HEK293 (cell line): Measurements from ENCODE around the gene COBL.

Experiments
- CTCF ChIA-PET: fragments of 350-600 bp; formaldehyde crosslinking; extraction: SDS; loops from one replicate; lab custom pipeline; 2021; ENCODE audit warnings: antibody characterized with exemption; lab: Yijun Ruan, JAX
- POLR2A ChIA-PET: fragments of 300-600 bp; formaldehyde crosslinking; extraction: SDS; loops from one replicate; lab custom pipeline; 2020; ENCODE audit warnings: antibody characterized with exemption, inconsistent platforms; lab: Yijun Ruan, JAX
- H3K27ac ChIP-seq: fragments of 200-500 bp; sonication (Bioruptor generic); 2 replicates; pipeline ENCODE4 v1.5.1; 2014; ENCODE audit warnings: low read depth, low read length, control low read depth, inconsistent platforms; ENCODE audit errors: extremely low read depth
- H3K36me3 ChIP-seq, 2 experiments: fragments of 200-500 bp in 1 of 2; sonication (Bioruptor generic) in 1 of 2; 1 replicate in 1 of 2; 2 replicates in 1 of 2; pipeline ENCODE4 v1.5.1; 2014 to 2017; ENCODE audit warnings: inconsistent platforms in 2 of 2, low read length in 2 of 2; ENCODE audit not compliant: control insufficient read depth in 2 of 2, insufficient read depth in 1 of 2
- H3K4me1 ChIP-seq: fragments of 200-500 bp; sonication (Bioruptor generic); 2 replicates; pipeline ENCODE4 v1.5.1; 2014; ENCODE audit warnings: mild to moderate bottlenecking, low read length, inconsistent platforms; ENCODE audit not compliant: control insufficient read depth, insufficient read depth
- H3K4me3 ChIP-seq: 2 replicates; pipeline ENCODE4 v1.5.1; 2011; ENCODE audit warnings: low read depth, mild to moderate bottlenecking, control low read depth, low read length, moderate library complexity
- H3K9me3 ChIP-seq: fragments of 200-500 bp; sonication (Bioruptor generic); 2 replicates; pipeline ENCODE4 v1.5.1; 2014; ENCODE audit warnings: low read depth, low read length, inconsistent platforms; ENCODE audit not compliant: control insufficient read depth, insufficient read depth
- HOXD13 ChIP-seq: sonication (generic); formaldehyde crosslinking; IDR thresholded peaks from 2 replicates; pipeline ENCODE4 v1.8.0; 2022; ENCODE audit warnings: missing genetic modification reagents, borderline replicate concordance
- KLF1 ChIP-seq: fragments of 450-650 bp; formaldehyde crosslinking; IDR thresholded peaks from 2 replicates; pipeline ENCODE4 v1.5.1; 2016; ENCODE audit warnings: missing biosample characterization, missing genetic modification characterization
- KLF8 ChIP-seq: fragments of 450-650 bp; formaldehyde crosslinking; IDR thresholded peaks from 2 replicates; pipeline ENCODE4 v1.5.1; 2016; ENCODE audit warnings: missing biosample characterization, missing genetic modification characterization
- SCRT2 ChIP-seq: fragments of 450-650 bp; formaldehyde crosslinking; IDR thresholded peaks from 2 replicates; pipeline ENCODE4 v1.5.1; 2016; ENCODE audit warnings: missing biosample characterization, missing genetic modification characterization
- SP2 ChIP-seq: fragments of 450-650 bp; formaldehyde crosslinking; IDR thresholded peaks from 2 replicates; pipeline ENCODE4 v1.5.1; 2016; ENCODE audit warnings: missing biosample characterization, missing genetic modification characterization
- TCF7L2 ChIP-seq: IDR thresholded peaks from 2 replicates; pipeline ENCODE4 v1.6.1; 2011; ENCODE audit warnings: low read depth, mild to moderate bottlenecking, inconsistent platforms, low read length, moderate library complexity, borderline replicate concordance
- TRIM28 ChIP-seq: IDR thresholded peaks from 2 replicates; pipeline ENCODE4 v1.6.1; 2011; ENCODE audit warnings: low read length, control low read depth, borderline replicate concordance
- WT1 ChIP-seq: fragments of 450-650 bp; formaldehyde crosslinking; IDR thresholded peaks from 2 replicates; pipeline ENCODE4 v1.5.1; 2016; ENCODE audit warnings: missing biosample characterization, missing genetic modification characterization
- ZBTB48 ChIP-seq: fragments of 450-650 bp; formaldehyde crosslinking; IDR thresholded peaks from 2 replicates; pipeline ENCODE4 v1.5.1; 2016; ENCODE audit warnings: missing biosample characterization, missing genetic modification characterization
- ZNF155 ChIP-seq: fragments of 450-650 bp; formaldehyde crosslinking; IDR thresholded peaks from 2 replicates; pipeline ENCODE4 v1.5.1; 2016; ENCODE audit warnings: missing biosample characterization, missing genetic modification characterization
- ZNF433 ChIP-seq: fragments of 450-650 bp; formaldehyde crosslinking; IDR thresholded peaks from 2 replicates; pipeline ENCODE4 v1.5.1; 2016; ENCODE audit warnings: missing biosample characterization, missing genetic modification characterization, low read depth
- ZNF473 ChIP-seq: fragments of 450-650 bp; formaldehyde crosslinking; IDR thresholded peaks from 2 replicates; pipeline ENCODE4 v1.5.1; 2017; ENCODE audit warnings: missing biosample characterization, missing genetic modification characterization
- ZNF560 ChIP-seq: fragments of 450-650 bp; formaldehyde crosslinking; IDR thresholded peaks from 2 replicates; pipeline ENCODE4 v1.5.1; 2017; ENCODE audit warnings: missing biosample characterization, missing genetic modification characterization, borderline replicate concordance
- ZNF580 ChIP-seq: fragments of 450-650 bp; formaldehyde crosslinking; IDR thresholded peaks from 2 replicates; pipeline ENCODE4 v1.5.1; 2016; ENCODE audit warnings: missing biosample characterization, missing genetic modification characterization
- ZNF585B ChIP-seq: fragments of 450-650 bp; formaldehyde crosslinking; IDR thresholded peaks from 2 replicates; pipeline ENCODE4 v1.5.1; 2016; ENCODE audit warnings: missing biosample characterization, missing genetic modification characterization
- ZNF610 ChIP-seq: fragments of 450-650 bp; formaldehyde crosslinking; IDR thresholded peaks from 2 replicates; pipeline ENCODE4 v1.5.1; 2016; ENCODE audit warnings: missing biosample characterization, missing genetic modification characterization, borderline replicate concordance
- ZSCAN18 ChIP-seq: fragments of 450-650 bp; formaldehyde crosslinking; IDR thresholded peaks from 2 replicates; pipeline ENCODE4 v1.5.1; 2016; ENCODE audit warnings: missing biosample characterization, missing genetic modification characterization
- ZSCAN30 ChIP-seq: fragments of 450-650 bp; IDR thresholded peaks from 2 replicates; pipeline ENCODE4 v1.5.1; 2018; ENCODE audit warnings: missing biosample characterization, mild to moderate bottlenecking, missing genetic modification characterization, moderate library complexity

The COBL gene

DNA sequence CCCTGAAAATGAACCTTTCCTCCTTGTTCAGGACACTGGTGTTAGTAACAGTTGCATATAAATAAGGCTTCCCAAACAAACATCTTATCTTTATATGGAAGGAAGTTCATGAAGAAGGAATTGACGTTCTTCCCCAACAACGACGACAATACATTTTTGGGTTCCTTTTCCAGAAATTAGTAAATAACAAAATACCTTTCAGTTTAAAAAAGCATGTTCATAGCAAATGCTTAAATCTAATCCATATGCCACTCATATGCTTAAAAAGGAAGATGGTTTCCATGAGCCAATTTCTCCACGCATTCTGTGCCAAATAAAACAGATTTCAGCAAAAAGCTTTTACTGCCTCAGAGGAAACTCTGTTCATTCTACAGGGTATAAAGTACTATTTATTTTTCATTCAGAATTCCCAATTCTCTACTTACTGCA is 182.6 kb downstream of the COBL start (continued):
- TF ChIP-seq HOXD13: no peak
- TF ChIP-seq ZNF610 (tag by site-specific recombination): no peak

DNA sequence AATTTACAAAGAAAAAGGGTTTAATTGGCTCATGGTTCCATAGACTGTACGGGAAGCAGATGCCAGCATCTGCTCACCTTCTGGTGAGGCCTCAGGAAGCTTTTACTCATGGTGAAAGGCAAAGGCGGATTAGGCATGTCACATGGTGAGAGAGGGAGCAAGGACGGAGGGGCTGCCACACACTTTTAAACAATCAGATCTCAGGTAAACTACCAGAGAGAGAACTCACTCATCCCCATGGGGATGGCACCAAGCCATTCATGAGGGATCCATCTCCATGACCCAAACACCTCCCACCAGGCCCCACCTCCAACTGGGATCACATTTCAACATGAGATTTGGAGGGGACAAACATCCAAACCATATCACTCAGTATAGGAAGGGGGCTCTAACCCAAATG is 183.9 kb downstream of the COBL start:
- TF ChIP-seq TCF7L2 (no peak), KLF8 (no peak), ZNF585B (no peak), ZNF560 (tag by site-specific recombination) (no peak), ZNF473 (no peak), ZNF433 (tag by site-specific recombination) (no peak)
- TF ChIP-seq, all 188 proteins: peak for 0
- Histone ChIP-seq H3K36me3 (peaks cover 0 to 14% of the 10 kb centered on the region in 2 experiments; a peak in 2 of 3 replicates), H3K9me3 (no peaks in the 10 kb centered on the region), H3K27ac (no peak overlapping the region), H3K4me3 (no peak overlapping the region), H3K4me1 (no peaks in the 10 kb centered on the region)
- ChIA-PET POLR2A (no interaction called here), CTCF (no interaction called here)

- CTCF ChIA-PET: no interaction called here
- POLR2A ChIA-PET: no interaction called here
- Histone ChIP-seq H3K27ac (no peak overlapping the region), H3K4me3 (no peak overlapping the region), H3K4me1 (no peaks in the 10 kb centered on the region), H3K9me3 (no peaks in the 10 kb centered on the region), H3K36me3 (peaks cover 0 to 8% of the 10 kb centered on the region in 2 experiments; a peak in 2 of 3 replicates)
- TF ChIP-seq ZBTB48 (tag by site-specific recombination) (no peak), SCRT2 (tag by site-specific recombination) (peak; percentile 53; the same call in 1 of the 2 replicates)
Observed at GRCh38 chr7:51129527-51130472, 186.8 kb downstream of the COBL start.

- CTCF ChIA-PET: no interaction called here
- H3K4me3 ChIP-seq: no peak overlapping the region
- TF ChIP-seq SP2 (tag by site-specific recombination) (no peak), TRIM28 (no peak), ZSCAN30 (no peak), WT1 (tag by site-specific recombination) (no peak), ZSCAN18 (tag by site-specific recombination) (no peak), ZNF580 (tag by site-specific recombination) (no peak), ZNF155 (tag by site-specific recombination) (no peak), KLF1 (no peak)
- TF ChIP-seq, all 188 proteins: peak for 0
- POLR2A ChIA-PET: no interaction called here
- no peaks in the 10 kb centered on the region for H3K9me3 ChIP-seq
- peaks cover 0 to 8% of the 10 kb centered on the region in 2 experiments; a peak in 1 of 3 replicates for H3K36me3 ChIP-seq
- H3K27ac ChIP-seq: no peak overlapping the region
- no peaks in the 10 kb centered on the region for H3K4me1 ChIP-seq
Observed at GRCh38 chr7:51128545-51129435, 187.8 kb downstream of the COBL start.
